H9 (cell line): ENCODE measurements around the gene LMX1A. TPM values are rescaled to one million over a fixed set of nuclear protein-coding genes. Genes with fewer than 3 reads are reported as not detected.

Experiments used
- DNase-seq: peaks from one replicate; pipeline ENCODE4 v3.0.0-alpha.2; 2017
- H2AFZ ChIP-seq: one replicate; pipeline ENCODE4 v1.6.1; 2013; ENCODE audit warnings: mild to moderate bottlenecking, low read length, control low read depth, moderate library complexity
- H2AK5ac ChIP-seq: 2 replicates; pipeline ENCODE4 v1.6.1; 2013; ENCODE audit warnings: low read length, control low read depth, mixed read lengths; ENCODE audit not compliant: insufficient read length
- H2BK120ac ChIP-seq: one replicate; pipeline ENCODE4 v1.6.1; 2013; ENCODE audit warnings: low read depth, mild to moderate bottlenecking, low read length, control low read depth, inconsistent platforms; ENCODE audit not compliant: poor library complexity, severe bottlenecking
- H2BK12ac ChIP-seq: 2 replicates; pipeline ENCODE4 v1.6.1; 2013; ENCODE audit warnings: low read length, control low read depth, mixed read lengths, low read depth; ENCODE audit not compliant: insufficient read length
- H2BK15ac ChIP-seq: 2 replicates; pipeline ENCODE4 v1.6.1; 2013; ENCODE audit warnings: low read depth, low read length, control low read depth
- H2BK20ac ChIP-seq: one replicate; pipeline ENCODE4 v1.6.1; 2013; ENCODE audit warnings: low read depth, mild to moderate bottlenecking, low read length, control low read depth, inconsistent platforms; ENCODE audit not compliant: poor library complexity, severe bottlenecking
- H2BK5ac ChIP-seq: 2 replicates; pipeline ENCODE4 v1.6.1; 2013; ENCODE audit warnings: low read length, control low read depth, mixed read lengths; ENCODE audit not compliant: insufficient read length
- H3K14ac ChIP-seq: 2 replicates; pipeline ENCODE4 v1.6.1; 2013; ENCODE audit warnings: low read length, control low read depth; ENCODE audit not compliant: insufficient read depth
- H3K18ac ChIP-seq: 2 replicates; pipeline ENCODE4 v1.6.1; 2013; ENCODE audit warnings: low read depth, mild to moderate bottlenecking, mixed read lengths, low read length, control low read depth; ENCODE audit not compliant: insufficient read length
- H3K23ac ChIP-seq: 2 replicates; pipeline ENCODE4 v1.6.1; 2013; ENCODE audit warnings: low read length, control low read depth, mixed read lengths, low read depth; ENCODE audit not compliant: insufficient read length
- H3K23me2 ChIP-seq: 2 replicates; pipeline ENCODE4 v1.6.1; 2013; ENCODE audit warnings: low read depth, mild to moderate bottlenecking, mixed read lengths, low read length, control low read depth; ENCODE audit not compliant: insufficient read length, poor library complexity, severe bottlenecking
- H3K27ac ChIP-seq: 2 replicates; pipeline ENCODE4 v1.5.1; 2013; ENCODE audit warnings: low read length, control low read depth, mixed read lengths, low read depth; ENCODE audit not compliant: insufficient read length
- H3K27me3 ChIP-seq: 2 replicates; pipeline ENCODE4 v1.6.1; 2013; ENCODE audit warnings: low read length, control low read depth, inconsistent platforms; ENCODE audit not compliant: insufficient read depth
- H3K4ac ChIP-seq: 2 replicates; pipeline ENCODE4 v1.6.1; 2013; ENCODE audit warnings: low read depth, mild to moderate bottlenecking, control low read depth, inconsistent platforms, low read length, moderate library complexity
- H3K4me1 ChIP-seq: 2 replicates; pipeline ENCODE4 v1.6.1; 2013; ENCODE audit warnings: low read length, control low read depth, inconsistent platforms; ENCODE audit not compliant: insufficient read depth
- H3K4me2 ChIP-seq: 2 replicates; pipeline ENCODE4 v1.6.1; 2013; ENCODE audit warnings: low read length, control low read depth, mixed read lengths; ENCODE audit not compliant: insufficient read length, insufficient read depth
- H3K56ac ChIP-seq: 2 replicates; pipeline ENCODE4 v1.6.1; 2013; ENCODE audit warnings: low read depth, mild to moderate bottlenecking, mixed read lengths, low read length, control low read depth; ENCODE audit not compliant: insufficient read length
- H3K79me1 ChIP-seq: 2 replicates; pipeline ENCODE4 v1.6.1; 2013; ENCODE audit warnings: low read depth, mild to moderate bottlenecking, moderate library complexity, low read length, control low read depth, inconsistent platforms; ENCODE audit not compliant: insufficient read depth, poor library complexity, severe bottlenecking
- H3K79me2 ChIP-seq: 2 replicates; pipeline ENCODE4 v1.6.1; 2013; ENCODE audit warnings: low read length, control low read depth, inconsistent platforms; ENCODE audit not compliant: insufficient read depth
- H3K9ac ChIP-seq: 2 replicates; pipeline ENCODE4 v1.6.1; 2013; ENCODE audit warnings: low read length, control low read depth, mixed read lengths; ENCODE audit not compliant: insufficient read length; ENCODE audit errors: extremely low read depth
- H3K9me3 ChIP-seq: one replicate; pipeline ENCODE4 v1.6.1; 2013; ENCODE audit warnings: low read depth, low read length, inconsistent platforms; ENCODE audit not compliant: control insufficient read depth
- H3T11ph ChIP-seq: one replicate; pipeline ENCODE4 v1.6.1; 2013; ENCODE audit warnings: mild to moderate bottlenecking, low read length, control low read depth, inconsistent platforms
- H4K20me1 ChIP-seq: one replicate; pipeline ENCODE4 v1.6.1; 2013; ENCODE audit not compliant: control insufficient read depth, insufficient read length, insufficient read depth
- H4K5ac ChIP-seq: 2 replicates; pipeline ENCODE4 v1.6.1; 2013; ENCODE audit warnings: low read depth, mild to moderate bottlenecking, mixed read lengths, low read length, control low read depth; ENCODE audit not compliant: insufficient read length
- H4K8ac ChIP-seq: replicated peaks from 2 replicates; pipeline ENCODE4 v1.6.1; 2013; ENCODE audit warnings: low read length, control low read depth, mixed read lengths, low read depth; ENCODE audit not compliant: insufficient read length
- H4K91ac ChIP-seq: 2 replicates; pipeline ENCODE4 v1.6.1; 2013; ENCODE audit warnings: low read depth, mild to moderate bottlenecking, moderate library complexity, mixed read lengths, low read length, control low read depth; ENCODE audit not compliant: insufficient read length
- H3K27ac Mint-ChIP-seq, 3 experiments: 2 replicates in 2 of 3; 3 replicates in 1 of 3; pipeline ENCODE4 v1.8.0; 2020 to 2021; ENCODE audit warnings: mixed read lengths in 3 of 3, mild to moderate bottlenecking in 1 of 3, moderate library complexity in 1 of 3
- H3K27me3 Mint-ChIP-seq: 2 replicates; pipeline ENCODE4 v1.8.0; 2021; ENCODE audit warnings: low read depth, mild to moderate bottlenecking, moderate library complexity, mixed read lengths
- H3K36me3 Mint-ChIP-seq, 3 experiments: 2 replicates in 2 of 3; 3 replicates in 1 of 3; pipeline ENCODE4 v1.8.0; 2020 to 2021; ENCODE audit warnings: low read depth in 3 of 3, mixed read lengths in 3 of 3; ENCODE audit not compliant: insufficient read depth in 1 of 3
- H3K4me1 Mint-ChIP-seq, 2 experiments: 2 replicates each; pipeline ENCODE4 v1.8.0; 2020; ENCODE audit warnings: mixed read lengths in 2 of 2
- H3K4me3 Mint-ChIP-seq, 2 experiments: 2 replicates in 1 of 2; 3 replicates in 1 of 2; pipeline ENCODE4 v1.8.0; 2020 to 2021; ENCODE audit warnings: mild to moderate bottlenecking in 2 of 2, mixed read lengths in 2 of 2, moderate library complexity in 1 of 2
- H3K9me3 Mint-ChIP-seq, 2 experiments: 2 replicates in 1 of 2; 3 replicates in 1 of 2; pipeline ENCODE4 v1.8.0; 2020; ENCODE audit warnings: mild to moderate bottlenecking in 2 of 2, mixed read lengths in 2 of 2, moderate library complexity in 1 of 2
- WGBS: extraction: QIAGEN DNeasy Blood & Tissue Kit; methylation state at CpG from one replicate; pipeline ENCODE4 v1.1.7; 2013; ENCODE audit warnings: missing lambda C conversion rate, low lambda C conversion rate, mixed read lengths; ENCODE audit not compliant: insufficient read length; ENCODE audit errors: extremely low coverage; 5-methylcytosine and 5-hydroxymethylcytosine counted together
- total RNA-seq: library from RNA; stranded (reverse); gene quantifications from 2 replicates; pipeline ENCODE4 v1.2.1, GENCODE V29; 2021
- TF ChIP-seq, protein P1 (sequence below): fragments of 200-600 bp; sonication (generic); conservative IDR thresholded peaks from 3 replicates; pipeline ENCODE4 v1.8.0; 2021; ENCODE audit warnings: antibody characterized with exemption, mild to moderate bottlenecking

Gene LMX1A
- total RNA-seq, 1 experiment from 2014 or later = not detected

DNA sequence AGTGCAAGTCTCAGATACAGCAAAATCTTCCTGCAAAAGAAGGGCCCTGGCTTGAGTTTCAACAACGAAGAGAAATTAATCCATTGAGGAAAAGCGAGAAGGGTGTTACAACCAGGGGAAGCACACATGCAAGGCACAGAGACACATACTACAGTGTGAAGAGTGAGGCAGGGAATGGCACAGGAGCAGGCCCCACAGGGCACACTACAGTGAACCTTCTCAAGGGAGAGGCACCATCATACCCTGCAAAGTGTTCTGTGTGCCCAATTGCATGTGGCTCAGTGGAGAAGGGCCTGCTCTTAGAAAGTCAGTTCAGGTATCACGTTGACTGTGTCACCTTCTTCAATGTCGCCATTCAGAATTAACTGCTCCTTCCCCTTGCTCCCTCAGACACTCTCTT, 60.3 kb downstream of the LMX1A start:
- no peaks in the 10 kb centered on the region for H3K23me2 ChIP-seq
- H3K79me1 ChIP-seq = no peaks in the 10 kb centered on the region
- no peak overlapping the region for H2AK5ac ChIP-seq
- Mint-ChIP-seq H3K4me3 (no peak overlapping the region), H3K27me3 (peaks cover 4% of the 10 kb centered on the region), H3K4me1 (peaks cover 3 to 4% of the 10 kb centered on the region in 2 experiments; a peak in 1 of 4 replicates), H3K9me3 (peaks cover 0 to 2% of the 10 kb centered on the region in 2 experiments; a peak in 2 of 5 replicates), H3K36me3 (no peaks in the 10 kb centered on the region), H3K27ac (no peak overlapping the region)
- H2BK15ac ChIP-seq = no peak overlapping the region
- DNase-seq = no peak
- H2BK120ac ChIP-seq = no peak overlapping the region
- H3K79me2 ChIP-seq = no peaks in the 10 kb centered on the region
- no peak overlapping the region for H3T11ph ChIP-seq
- no peak overlapping the region for H3K56ac ChIP-seq
- H4K8ac ChIP-seq = no peak overlapping the region
- H2BK5ac ChIP-seq = no peak overlapping the region
- H3K27ac ChIP-seq = no peak overlapping the region
- no peak overlapping the region for H3K14ac ChIP-seq
- H3K27me3 ChIP-seq = 0 out of 2 replicates have a peak, but pooled peaks cover 1% of the 10 kb centered on the region
- H3K4ac ChIP-seq = no peak overlapping the region
- no peaks in the 10 kb centered on the region for H4K20me1 ChIP-seq
- no peak overlapping the region for H3K18ac ChIP-seq
- no peak overlapping the region for H4K91ac ChIP-seq
- TF ChIP-seq, protein P1, sequence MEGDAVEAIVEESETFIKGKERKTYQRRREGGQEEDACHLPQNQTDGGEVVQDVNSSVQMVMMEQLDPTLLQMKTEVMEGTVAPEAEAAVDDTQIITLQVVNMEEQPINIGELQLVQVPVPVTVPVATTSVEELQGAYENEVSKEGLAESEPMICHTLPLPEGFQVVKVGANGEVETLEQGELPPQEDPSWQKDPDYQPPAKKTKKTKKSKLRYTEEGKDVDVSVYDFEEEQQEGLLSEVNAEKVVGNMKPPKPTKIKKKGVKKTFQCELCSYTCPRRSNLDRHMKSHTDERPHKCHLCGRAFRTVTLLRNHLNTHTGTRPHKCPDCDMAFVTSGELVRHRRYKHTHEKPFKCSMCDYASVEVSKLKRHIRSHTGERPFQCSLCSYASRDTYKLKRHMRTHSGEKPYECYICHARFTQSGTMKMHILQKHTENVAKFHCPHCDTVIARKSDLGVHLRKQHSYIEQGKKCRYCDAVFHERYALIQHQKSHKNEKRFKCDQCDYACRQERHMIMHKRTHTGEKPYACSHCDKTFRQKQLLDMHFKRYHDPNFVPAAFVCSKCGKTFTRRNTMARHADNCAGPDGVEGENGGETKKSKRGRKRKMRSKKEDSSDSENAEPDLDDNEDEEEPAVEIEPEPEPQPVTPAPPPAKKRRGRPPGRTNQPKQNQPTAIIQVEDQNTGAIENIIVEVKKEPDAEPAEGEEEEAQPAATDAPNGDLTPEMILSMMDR = no peak
- H3K23ac ChIP-seq = no peak overlapping the region
- no peak overlapping the region for H2AFZ ChIP-seq
- no peak overlapping the region for H2BK12ac ChIP-seq
- H2BK20ac ChIP-seq = no peak overlapping the region
- no CpG with 5 or more reads among the region's 4 CpGs for WGBS
- no peak overlapping the region for H4K5ac ChIP-seq
- no peaks in the 10 kb centered on the region for H3K4me1 ChIP-seq
- no peak overlapping the region for H3K9ac ChIP-seq
- H3K9me3 ChIP-seq = no peaks in the 10 kb centered on the region
- H3K4me2 ChIP-seq = no peak overlapping the region
